Measurements from ENCODE around the gene CALHM6.
"Not testable (repeated sequence)": the region's sequence is repeated elsewhere in the genome, so short reads cannot be mapped to it uniquely, and the experiment has no call there.

The CALHM6 gene

DNA sequence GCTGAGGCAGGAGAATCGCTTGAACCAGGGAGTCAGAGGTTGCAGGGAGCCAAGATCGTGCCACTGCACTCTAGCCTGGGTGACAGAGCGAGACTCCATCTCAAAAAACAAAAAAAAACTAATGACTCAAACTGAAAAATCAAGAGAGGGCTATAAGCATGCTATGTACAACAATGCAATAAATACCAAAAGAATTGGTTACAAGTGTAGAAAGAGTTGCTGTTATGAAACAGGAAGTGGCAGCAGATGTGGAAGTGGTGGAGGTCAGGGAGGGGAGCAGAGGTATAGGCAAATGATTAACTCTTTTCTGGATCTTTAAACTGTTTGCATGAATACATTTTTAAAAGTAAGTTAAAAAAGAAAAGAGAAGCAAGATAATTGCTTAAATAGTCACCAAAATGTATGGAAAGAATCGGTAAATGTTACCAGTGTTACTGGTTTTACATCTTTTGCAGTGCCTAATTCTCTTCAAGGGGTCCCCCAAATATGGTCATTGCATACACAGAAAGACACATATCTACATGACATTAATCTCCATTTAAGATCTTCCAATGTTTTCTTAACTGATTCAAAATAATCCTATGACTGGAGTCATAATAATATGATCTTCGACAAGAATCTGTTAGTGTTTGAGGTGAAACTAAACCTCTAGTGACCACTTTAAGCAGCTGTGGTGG lies 15.0 kb downstream of the CALHM6 start:
- no peak for DNase-seq (ENCODE audit: low read depth, low spot score)
- Histone ChIP-seq H3K9ac (ENCODE audit: insufficient read length, low read depth) (no peak overlapping the region), H3K9me3 (ENCODE audit: insufficient read depth, low read length) (no peaks in the 10 kb centered on the region), H3K4me1 (ENCODE audit: insufficient read depth, insufficient read length) (no peaks in the 10 kb centered on the region), H3K36me3 (ENCODE audit: insufficient read depth, insufficient read length, low read length) (no peaks in the 10 kb centered on the region), H3K4me3 (ENCODE audit: insufficient read length, low read depth) (no peak overlapping the region), H3K27me3 (ENCODE audit: insufficient read depth, insufficient read length) (no peaks in the 10 kb centered on the region)
- no peak for TF ChIP-seq ZNF274 (IDR thresholded peaks at IDR 0.05; ENCODE audit: low read depth, low read length)
- no peak for TF ChIP-seq SUZ12 (IDR thresholded peaks at IDR 0.05; ENCODE audit: extremely low read depth, insufficient read depth, insufficient read length)
- no peak for TF ChIP-seq YY1 (IDR thresholded peaks at IDR 0.05; ENCODE audit: insufficient read depth, insufficient read length)

GRCh38 chr6:116482780-116483179 lies 21.6 kb downstream of the CALHM6 start:
- no peaks in the 10 kb centered on the region for H3K27me3 ChIP-seq (ENCODE audit: insufficient read depth, insufficient read length)
- DNase-seq (ENCODE audit: low read depth, low spot score), result no peak
- no peak overlapping the region for H3K4me3 ChIP-seq (ENCODE audit: insufficient read length, low read depth)
- no peak overlapping the region for H3K9ac ChIP-seq (ENCODE audit: insufficient read length, low read depth)
- H3K4me1 ChIP-seq (ENCODE audit: insufficient read depth, insufficient read length), result no peaks in the 10 kb centered on the region
- no peak for TF ChIP-seq SUZ12 (IDR thresholded peaks at IDR 0.05; ENCODE audit: extremely low read depth, insufficient read depth, insufficient read length)
- TF ChIP-seq YY1 (IDR thresholded peaks at IDR 0.05; ENCODE audit: insufficient read depth, insufficient read length), result no peak
- TF ChIP-seq ZNF274 (IDR thresholded peaks at IDR 0.05; ENCODE audit: low read depth, low read length), result no peak
- no peaks in the 10 kb centered on the region for H3K36me3 ChIP-seq (ENCODE audit: insufficient read depth, insufficient read length, low read length)
- no peaks in the 10 kb centered on the region for H3K9me3 ChIP-seq (ENCODE audit: insufficient read depth, low read length)

- Histone ChIP-seq H3K4me1 (ENCODE audit: insufficient read depth, insufficient read length) (no peaks in the 10 kb centered on the region), H3K9ac (ENCODE audit: insufficient read length, low read depth) (no peak overlapping the region), H3K9me3 (ENCODE audit: insufficient read depth, low read length) (no peaks in the 10 kb centered on the region), H3K27me3 (ENCODE audit: insufficient read depth, insufficient read length) (no peaks in the 10 kb centered on the region), H3K36me3 (ENCODE audit: insufficient read depth, insufficient read length, low read length) (no peaks in the 10 kb centered on the region), H3K4me3 (ENCODE audit: insufficient read length, low read depth) (no peak overlapping the region)
- DNase-seq (ENCODE audit: low read depth, low spot score), result no peak
- no peak for TF ChIP-seq SUZ12 (IDR thresholded peaks at IDR 0.05; ENCODE audit: extremely low read depth, insufficient read depth, insufficient read length)
- no peak for TF ChIP-seq ZNF274 (IDR thresholded peaks at IDR 0.05; ENCODE audit: low read depth, low read length)
- TF ChIP-seq YY1 (IDR thresholded peaks at IDR 0.05; ENCODE audit: insufficient read depth, insufficient read length), result no peak
Observed at GRCh38 chr6:116483616-116484015, 22.4 kb downstream of the CALHM6 start.

DNA sequence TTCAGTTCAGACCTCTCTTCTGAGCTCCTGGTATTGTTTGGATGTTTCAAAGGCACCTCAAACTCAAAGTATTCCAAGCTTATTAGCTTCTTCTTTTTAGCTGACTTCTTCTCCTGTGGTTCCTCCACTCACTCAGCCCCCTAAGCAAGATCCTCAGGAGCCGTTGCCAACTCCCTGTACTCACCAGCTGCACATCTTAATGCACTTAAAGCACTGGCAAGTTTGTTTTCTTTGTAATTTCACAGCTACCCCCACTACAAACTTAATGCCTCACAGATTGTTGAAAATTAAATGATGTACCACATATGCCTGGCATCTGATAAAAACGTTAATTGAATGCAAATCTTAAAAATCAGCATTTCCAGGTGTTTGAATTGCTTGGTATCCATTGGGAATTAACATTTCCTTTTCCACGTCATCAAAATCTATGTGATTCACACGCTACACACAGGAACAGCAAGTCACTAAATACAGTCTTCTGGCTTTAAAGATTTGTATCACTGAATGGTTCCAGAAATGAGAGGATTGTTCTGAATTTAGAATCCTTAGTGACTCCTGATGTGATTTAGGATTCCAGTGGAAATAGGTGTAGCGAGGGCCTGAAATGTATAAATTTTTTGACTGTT lies 24.5 kb downstream of the CALHM6 start:
- DNase-seq (ENCODE audit: low read depth, low spot score), result no peak

DNA sequence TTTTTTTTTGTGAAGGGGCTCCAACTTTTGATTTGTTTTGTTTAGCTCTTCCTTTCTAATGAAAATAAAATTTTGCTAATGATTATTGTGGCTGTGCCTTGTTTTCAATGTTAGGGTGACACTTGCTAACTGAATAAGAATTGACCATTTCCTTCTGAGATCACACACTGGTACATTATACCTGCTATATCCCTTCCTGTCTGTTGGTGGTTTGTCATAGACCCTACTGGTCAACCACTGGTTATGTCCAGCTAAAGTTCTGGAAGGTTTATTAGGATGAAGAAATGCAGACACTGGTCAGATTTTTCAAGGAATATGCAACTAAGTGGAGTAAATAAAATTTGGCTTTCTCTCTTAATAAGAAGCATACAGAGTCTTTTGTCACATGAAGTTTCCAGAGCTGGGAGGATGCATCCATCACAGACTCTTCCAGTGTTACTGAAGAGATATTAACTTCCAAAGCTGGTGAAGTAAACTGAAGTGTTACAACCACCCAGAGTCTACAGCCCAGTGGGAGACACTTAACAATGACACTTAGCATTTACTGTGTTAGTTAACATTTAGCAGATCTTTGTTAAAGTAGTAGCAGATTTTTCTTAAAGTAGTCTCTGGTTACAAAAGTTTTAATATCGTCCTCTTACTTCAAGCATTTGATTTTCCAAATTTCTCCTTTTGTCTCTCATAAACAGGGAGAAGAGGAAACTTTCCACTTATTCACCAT lies 30.6 kb downstream of the CALHM6 start:
- H3K4me1 ChIP-seq (ENCODE audit: insufficient read depth, insufficient read length), result no peaks in the 10 kb centered on the region
- H3K9ac ChIP-seq (ENCODE audit: insufficient read length, low read depth), result no peak overlapping the region
- no peaks in the 10 kb centered on the region for H3K27me3 ChIP-seq (ENCODE audit: insufficient read depth, insufficient read length)
- no peaks in the 10 kb centered on the region for H3K9me3 ChIP-seq (ENCODE audit: insufficient read depth, low read length)
- H3K4me3 ChIP-seq (ENCODE audit: insufficient read length, low read depth), result no peak overlapping the region
- DNase-seq (ENCODE audit: low read depth, low spot score), result no peak
- H3K36me3 ChIP-seq (ENCODE audit: insufficient read depth, insufficient read length, low read length), result no peaks in the 10 kb centered on the region
- TF ChIP-seq SUZ12 (IDR thresholded peaks at IDR 0.05; ENCODE audit: extremely low read depth, insufficient read depth, insufficient read length), result no peak
- TF ChIP-seq ZNF274 (IDR thresholded peaks at IDR 0.05; ENCODE audit: low read depth, low read length), result no peak
- no peak for TF ChIP-seq YY1 (IDR thresholded peaks at IDR 0.05; ENCODE audit: insufficient read depth, insufficient read length)

More for the DNA sequence above, 24.5 kb downstream of the CALHM6 start:
- Histone ChIP-seq H3K9me3 (ENCODE audit: insufficient read depth, low read length) (no peaks in the 10 kb centered on the region), H3K4me3 (ENCODE audit: insufficient read length, low read depth) (no peak overlapping the region), H3K27me3 (ENCODE audit: insufficient read depth, insufficient read length) (no peaks in the 10 kb centered on the region), H3K9ac (ENCODE audit: insufficient read length, low read depth) (no peak overlapping the region), H3K36me3 (ENCODE audit: insufficient read depth, insufficient read length, low read length) (no peaks in the 10 kb centered on the region), H3K4me1 (ENCODE audit: insufficient read depth, insufficient read length) (no peaks in the 10 kb centered on the region)
- TF ChIP-seq YY1 (IDR thresholded peaks at IDR 0.05; ENCODE audit: insufficient read depth, insufficient read length) (no peak), ZNF274 (IDR thresholded peaks at IDR 0.05; ENCODE audit: low read depth, low read length) (no peak), SUZ12 (IDR thresholded peaks at IDR 0.05; ENCODE audit: extremely low read depth, insufficient read depth, insufficient read length) (no peak)

DNA sequence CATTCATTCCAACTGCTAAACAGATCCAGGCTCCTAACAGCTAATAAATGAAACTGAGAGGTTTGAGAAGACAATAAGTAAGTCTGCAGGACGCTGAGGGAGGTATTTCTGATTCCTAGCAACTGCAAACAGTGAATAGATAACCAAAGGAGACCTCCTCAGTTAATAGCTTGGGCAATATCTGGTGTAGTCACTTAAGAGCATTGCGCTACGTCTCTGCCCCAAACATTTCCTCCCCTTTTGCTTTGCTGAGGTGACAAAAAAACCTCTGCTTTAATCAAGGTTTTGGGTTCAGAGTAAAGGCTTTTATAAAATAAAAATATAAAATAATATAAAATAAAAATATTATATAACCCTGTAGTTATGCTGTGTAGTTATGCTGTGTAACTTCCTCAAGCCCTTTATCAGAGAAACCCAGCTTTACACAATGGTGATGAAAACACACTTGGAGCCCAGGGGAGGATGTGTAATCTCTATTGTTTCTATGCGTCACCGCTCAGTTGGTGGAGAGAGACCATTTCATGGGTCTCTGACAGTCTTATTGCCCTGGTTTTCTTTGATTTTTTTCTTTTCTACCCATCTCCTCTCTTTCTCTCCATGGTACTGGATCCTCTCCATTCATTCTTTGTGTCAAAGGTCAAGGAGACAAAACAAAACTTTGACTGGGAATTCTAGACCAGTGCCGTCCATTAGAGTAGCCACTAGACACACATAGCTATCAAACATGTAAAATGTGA lies 31.3 kb downstream of the CALHM6 start:
- H3K9ac ChIP-seq (ENCODE audit: insufficient read length, low read depth), result no peak overlapping the region
- no peaks in the 10 kb centered on the region for H3K36me3 ChIP-seq (ENCODE audit: insufficient read depth, insufficient read length, low read length)
- DNase-seq (ENCODE audit: low read depth, low spot score), result no peak
- no peaks in the 10 kb centered on the region for H3K9me3 ChIP-seq (ENCODE audit: insufficient read depth, low read length)
- TF ChIP-seq YY1 (IDR thresholded peaks at IDR 0.05; ENCODE audit: insufficient read depth, insufficient read length) (no peak), SUZ12 (IDR thresholded peaks at IDR 0.05; ENCODE audit: extremely low read depth, insufficient read depth, insufficient read length) (no peak), ZNF274 (IDR thresholded peaks at IDR 0.05; ENCODE audit: low read depth, low read length) (no peak)
- no peaks in the 10 kb centered on the region for H3K4me1 ChIP-seq (ENCODE audit: insufficient read depth, insufficient read length)
- no peaks in the 10 kb centered on the region for H3K27me3 ChIP-seq (ENCODE audit: insufficient read depth, insufficient read length)
- no peak overlapping the region for H3K4me3 ChIP-seq (ENCODE audit: insufficient read length, low read depth)

GRCh38 chr6:116495161-116495560 lies 34.0 kb downstream of the CALHM6 start:
- H3K4me1 ChIP-seq (ENCODE audit: insufficient read depth, insufficient read length); H3K9me3 ChIP-seq (ENCODE audit: insufficient read depth, low read length); H3K9ac ChIP-seq (ENCODE audit: insufficient read length, low read depth); H3K36me3 ChIP-seq (ENCODE audit: insufficient read depth, insufficient read length, low read length); H3K27me3 ChIP-seq (ENCODE audit: insufficient read depth, insufficient read length); DNase-seq (ENCODE audit: low read depth, low spot score); H3K4me3 ChIP-seq (ENCODE audit: insufficient read length, low read depth): not testable (repeated sequence)
